ENCODE results near the gene FXYD2.

- no peak for TF ChIP-seq CREB1 (IDR thresholded peaks at IDR 0.05)
- TF ChIP-seq EZH2 (IDR thresholded peaks at IDR 0.05; ENCODE audit: low read depth, low read length, severe bottlenecking), result no peak
- TF ChIP-seq TEAD4 (IDR thresholded peaks at IDR 0.05; ENCODE audit: low read depth, low read length), result no peak
- TF ChIP-seq POLR2A (IDR thresholded peaks at IDR 0.05; ENCODE audit: control extremely low read depth in 1 of 2, low read depth in 2 of 2, low read length in 2 of 2), result no peak
- TF ChIP-seq, protein P1, sequence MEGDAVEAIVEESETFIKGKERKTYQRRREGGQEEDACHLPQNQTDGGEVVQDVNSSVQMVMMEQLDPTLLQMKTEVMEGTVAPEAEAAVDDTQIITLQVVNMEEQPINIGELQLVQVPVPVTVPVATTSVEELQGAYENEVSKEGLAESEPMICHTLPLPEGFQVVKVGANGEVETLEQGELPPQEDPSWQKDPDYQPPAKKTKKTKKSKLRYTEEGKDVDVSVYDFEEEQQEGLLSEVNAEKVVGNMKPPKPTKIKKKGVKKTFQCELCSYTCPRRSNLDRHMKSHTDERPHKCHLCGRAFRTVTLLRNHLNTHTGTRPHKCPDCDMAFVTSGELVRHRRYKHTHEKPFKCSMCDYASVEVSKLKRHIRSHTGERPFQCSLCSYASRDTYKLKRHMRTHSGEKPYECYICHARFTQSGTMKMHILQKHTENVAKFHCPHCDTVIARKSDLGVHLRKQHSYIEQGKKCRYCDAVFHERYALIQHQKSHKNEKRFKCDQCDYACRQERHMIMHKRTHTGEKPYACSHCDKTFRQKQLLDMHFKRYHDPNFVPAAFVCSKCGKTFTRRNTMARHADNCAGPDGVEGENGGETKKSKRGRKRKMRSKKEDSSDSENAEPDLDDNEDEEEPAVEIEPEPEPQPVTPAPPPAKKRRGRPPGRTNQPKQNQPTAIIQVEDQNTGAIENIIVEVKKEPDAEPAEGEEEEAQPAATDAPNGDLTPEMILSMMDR (IDR thresholded peaks at IDR 0.05; ENCODE audit: control extremely low read depth in 1 of 3, insufficient read depth in 1 of 3, low read depth in 1 of 3, low read length in 3 of 3), result no peak
- no peak for TF ChIP-seq CBX5 (IDR thresholded peaks at IDR 0.05; ENCODE audit: low read depth, low read length)
- no peak for TF ChIP-seq EP300 (IDR thresholded peaks at IDR 0.05; ENCODE audit: borderline replicate concordance in 1 of 2, low read depth in 2 of 2, low read length in 2 of 2)
- TF ChIP-seq POLR2AphosphoS5 (IDR thresholded peaks at IDR 0.05; ENCODE audit: low read depth, low read length), result no peak
- TF ChIP-seq, protein P2, sequence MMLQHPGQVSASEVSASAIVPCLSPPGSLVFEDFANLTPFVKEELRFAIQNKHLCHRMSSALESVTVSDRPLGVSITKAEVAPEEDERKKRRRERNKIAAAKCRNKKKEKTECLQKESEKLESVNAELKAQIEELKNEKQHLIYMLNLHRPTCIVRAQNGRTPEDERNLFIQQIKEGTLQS (IDR thresholded peaks at IDR 0.05; ENCODE audit: insufficient read depth, low read depth, low read length), result no peak
- TF ChIP-seq NANOG (IDR thresholded peaks at IDR 0.05; ENCODE audit: insufficient read depth, low read depth, low read length, poor library complexity, severe bottlenecking), result no peak
- TF ChIP-seq GABPA (IDR thresholded peaks at IDR 0.05; ENCODE audit: borderline replicate concordance, insufficient read depth, low read length), result no peak
- TF ChIP-seq CBX8 (IDR thresholded peaks at IDR 0.05; ENCODE audit: borderline replicate concordance, low read depth, low read length), result no peak
- no peak for TF ChIP-seq CHD7 (IDR thresholded peaks at IDR 0.05; ENCODE audit: insufficient replicate concordance, low read length)
- TF ChIP-seq CHD1 (IDR thresholded peaks at IDR 0.05; ENCODE audit: low read depth, low read length), result no peak
These were observed 10.3 kb downstream of the FXYD2 start for GRCh38 chr11:117814204-117814765.
